Measurements from ENCODE around the gene PRDX6. TPM values are rescaled to one million over a fixed set of nuclear protein-coding genes. Genes with fewer than 3 reads are reported as not detected.
"Not testable (repeated sequence)": the region's sequence is repeated elsewhere in the genome, so short reads cannot be mapped to it uniquely, and the experiment has no call there.

The PRDX6 gene
- total RNA-seq, 4 donors from 2014 or later = 285 to 478 (median 439) TPM

GRCh38 chr1:173467426-173467825 lies 9.7 kb upstream of the PRDX6 start:
- no peak overlapping the region for H3K27ac ChIP-seq
- TF ChIP-seq CTCF (IDR thresholded peaks at IDR 0.05) (no peak), EP300 (IDR thresholded peaks at IDR 0.05) (no peak), POLR2A (IDR thresholded peaks at IDR 0.05) (no peak)
- H3K36me3 ChIP-seq = peaks cover 0 to 29% (median 0%) of the 10 kb centered on the region in 3 donors
- H3K4me3 ChIP-seq = no peak overlapping the region
- no peaks in the 10 kb centered on the region for H3K27me3 ChIP-seq
- WGBS, 2 donors = 93% methylated on average over 4 of the region's 4 CpGs
- DNase-seq (ENCODE audit: low spot score in 2 of 2) = no peak
- H3K9me3 ChIP-seq = peaks cover 0 to 32% (median 6%) of the 10 kb centered on the region in 4 donors
- no peaks in the 10 kb centered on the region for H3K4me1 ChIP-seq

- 87 to 89% methylated on average over 3 of the region's 3 CpGs for WGBS, 2 donors
- no peak for DNase-seq (ENCODE audit: low spot score in 2 of 2)
- H3K27ac ChIP-seq = no peak overlapping the region
- H3K9me3 ChIP-seq = peaks cover 0 to 14% (median 3%) of the 10 kb centered on the region in 4 donors
- no peaks in the 10 kb centered on the region for H3K27me3 ChIP-seq
- H3K4me1 ChIP-seq = peaks cover 0 to 15% (median under 1%) of the 10 kb centered on the region in 4 donors
- peaks cover 0 to 20% (median 0%) of the 10 kb centered on the region in 3 donors for H3K36me3 ChIP-seq
- H3K4me3 ChIP-seq = no peak overlapping the region
- TF ChIP-seq POLR2A (IDR thresholded peaks at IDR 0.05) (no peak), CTCF (IDR thresholded peaks at IDR 0.05) (no peak), EP300 (IDR thresholded peaks at IDR 0.05) (no peak)
Measured at GRCh38 chr1:173469656-173470055, 7.5 kb upstream of the PRDX6 start.

- Histone ChIP-seq H3K27me3 (no peaks in the 10 kb centered on the region), H3K4me3 (no peak overlapping the region), H3K9me3 (peaks cover 0 to 14% (median 3%) of the 10 kb centered on the region in 4 donors), H3K36me3 (peaks cover 0 to 20% (median 0%) of the 10 kb centered on the region in 3 donors), H3K4me1 (peaks cover 0 to 24% (median 5%) of the 10 kb centered on the region in 4 donors), H3K27ac (no peak overlapping the region)
- no peak for DNase-seq (ENCODE audit: low spot score in 2 of 2)
- WGBS, 2 donors = 95% methylated on average over 4 of the region's 4 CpGs
- TF ChIP-seq POLR2A (IDR thresholded peaks at IDR 0.05) = no peak
- no peak for TF ChIP-seq CTCF (IDR thresholded peaks at IDR 0.05)
- no peak for TF ChIP-seq EP300 (IDR thresholded peaks at IDR 0.05)
Measured at GRCh38 chr1:173470608-173471007, 6.5 kb upstream of the PRDX6 start.

GRCh38 chr1:173473599-173474011 lies 3.5 kb upstream of the PRDX6 start:
- Histone ChIP-seq H3K9me3 (peaks cover 0 to 9% (median 1%) of the 10 kb centered on the region in 4 donors), H3K4me1 (peaks cover 0 to 39% (median 14%) of the 10 kb centered on the region in 4 donors), H3K36me3 (peaks cover 0 to 20% (median 0%) of the 10 kb centered on the region in 3 donors), H3K4me3 (no peak overlapping the region), H3K27ac (peak overlapping the region in 2 of 4 donors; percentile 27 to 50), H3K27me3 (no peaks in the 10 kb centered on the region)
- TF ChIP-seq POLR2A (IDR thresholded peaks at IDR 0.05) = no peak
- no peak for TF ChIP-seq EP300 (IDR thresholded peaks at IDR 0.05)
- no peak for TF ChIP-seq CTCF (IDR thresholded peaks at IDR 0.05)
- WGBS, 2 donors = 66 to 67% methylated on average over 2 of the region's 2 CpGs
- no peak for DNase-seq (ENCODE audit: low spot score in 2 of 2)

GRCh38 chr1:173474097-173474779 lies 2.9 kb upstream of the PRDX6 start:
- Histone ChIP-seq H3K4me3 (no peak overlapping the region), H3K9me3 (peaks cover 0 to 9% (median 1%) of the 10 kb centered on the region in 4 donors), H3K36me3 (peaks cover 0 to 20% (median 0%) of the 10 kb centered on the region in 3 donors), H3K27me3 (no peaks in the 10 kb centered on the region), H3K27ac (peak overlapping the region in 2 of 4 donors; percentile 27 to 50), H3K4me1 (peaks cover 0 to 45% (median 20%) of the 10 kb centered on the region in 4 donors)
- TF ChIP-seq CTCF (IDR thresholded peaks at IDR 0.05) = no peak
- TF ChIP-seq EP300 (IDR thresholded peaks at IDR 0.05) = no peak
- TF ChIP-seq POLR2A (IDR thresholded peaks at IDR 0.05) = no peak
- 91% methylated on average over 5 of the region's 5 CpGs for WGBS, 2 donors
- DNase-seq (ENCODE audit: low spot score in 2 of 2) = no peak

- H3K4me3 ChIP-seq; H3K27me3 ChIP-seq; DNase-seq (ENCODE audit: low spot score in 2 of 2); H3K9me3 ChIP-seq: not testable (repeated sequence)
- Histone ChIP-seq H3K27ac (peak overlapping the region in 2 of 4 donors; percentile 96 to 100), H3K36me3 (peaks cover 0 to 19% (median 0%) of the 10 kb centered on the region in 3 donors), H3K4me1 (peaks cover 0 to 52% (median 22%) of the 10 kb centered on the region in 4 donors)
- 73 to 78% methylated on average over 17 of the region's 17 CpGs for WGBS, 2 donors
Measured at GRCh38 chr1:173474780-173475421, 2.2 kb upstream of the PRDX6 start.

All from tibial nerve (tissue), 4 donors.